Activated CD4-positive, alpha-beta T cell treated with anti-CD3 and anti-CD28 coated beads for 48 hours (primary cell): ENCODE data around the gene DOCK1.

Source experiments
- DNase-seq: peaks from one replicate; pipeline ENCODE4 v3.0.0-alpha.2; 2020

The DOCK1 gene

DNA sequence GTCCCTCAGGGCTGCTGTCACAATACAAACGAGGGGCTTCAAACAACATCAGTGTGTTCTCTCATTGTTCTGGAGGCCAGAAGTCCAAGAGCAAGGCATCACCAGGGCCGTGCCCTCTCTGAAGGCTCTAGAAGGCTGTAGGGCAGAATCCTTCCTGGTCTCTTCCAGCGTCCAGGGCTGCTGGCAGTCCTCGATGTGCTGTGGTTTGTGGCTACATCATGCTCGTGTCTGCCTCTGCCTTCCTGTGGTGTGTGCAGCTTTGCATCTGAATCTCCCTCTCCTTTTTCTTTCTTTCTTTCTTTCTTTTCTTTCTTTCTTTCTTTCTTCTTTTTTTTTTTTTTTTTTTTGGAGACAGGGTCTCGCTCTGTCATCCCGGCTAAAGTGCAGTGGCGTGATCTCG, 187.7 kb downstream of the DOCK1 start:
- DNase-seq = no peak

- no peak for DNase-seq
These were observed 189.8 kb downstream of the DOCK1 start for GRCh38 chr10:127094984-127095383.

- no peak for DNase-seq
These were observed 195.9 kb downstream of the DOCK1 start for GRCh38 chr10:127100983-127101615.

- DNase-seq = no peak
These were observed 196.9 kb downstream of the DOCK1 start for GRCh38 chr10:127102176-127102575.

- no peak for DNase-seq
These were observed 209.9 kb downstream of the DOCK1 start for GRCh38 chr10:127115100-127115499.

- peak; percentile 34 for DNase-seq
These were observed 211.9 kb downstream of the DOCK1 start for GRCh38 chr10:127117125-127117524.

- DNase-seq = no peak
These were observed 212.8 kb downstream of the DOCK1 start for GRCh38 chr10:127118034-127118433.

DNA sequence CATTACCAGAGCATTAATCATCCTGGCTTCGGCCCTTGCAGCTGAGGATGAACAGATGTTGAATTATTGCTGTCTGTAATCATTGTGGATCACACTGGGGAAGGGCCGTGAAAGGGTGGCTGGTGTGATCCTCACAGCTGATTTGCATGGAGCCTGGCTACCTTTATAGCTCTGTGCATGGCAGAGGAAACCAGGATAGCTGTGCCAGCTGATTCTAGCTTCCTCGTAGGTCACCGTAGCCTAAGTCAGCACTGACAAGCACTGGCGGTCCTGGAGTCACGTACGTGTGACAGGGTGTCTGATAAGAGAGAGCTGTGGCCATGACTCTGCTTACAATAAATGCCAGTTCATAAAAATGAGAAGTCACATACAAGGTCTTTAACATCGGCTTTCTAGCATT, 214.7 kb downstream of the DOCK1 start:
- no peak for DNase-seq

GRCh38 chr10:127122831-127123230, 217.6 kb downstream of the DOCK1 start:
- no peak for DNase-seq

DNA sequence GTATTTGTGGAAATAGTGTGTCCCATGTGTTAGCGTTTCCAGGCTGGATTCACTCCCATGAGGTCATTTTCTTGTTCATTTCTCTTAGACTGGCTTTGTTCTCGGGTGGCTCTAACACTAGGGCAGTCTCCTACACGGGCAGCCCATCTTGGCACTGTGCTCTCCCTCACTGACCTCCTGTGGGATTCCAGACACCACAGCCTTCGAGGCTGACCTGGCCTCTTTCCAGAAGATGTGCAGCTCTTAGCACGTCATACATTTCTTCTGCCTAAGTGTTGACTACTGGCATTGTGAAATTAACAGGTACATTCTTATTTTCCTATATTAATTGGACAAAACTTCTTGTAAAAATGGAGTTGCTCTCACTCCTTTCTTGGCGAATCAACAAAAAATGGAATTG, 218.4 kb downstream of the DOCK1 start:
- no peak for DNase-seq

- DNase-seq = no peak
These were observed 220.1 kb downstream of the DOCK1 start for GRCh38 chr10:127125331-127125730.

- DNase-seq = no peak
These were observed 222.6 kb downstream of the DOCK1 start for GRCh38 chr10:127127822-127128221.

DNA sequence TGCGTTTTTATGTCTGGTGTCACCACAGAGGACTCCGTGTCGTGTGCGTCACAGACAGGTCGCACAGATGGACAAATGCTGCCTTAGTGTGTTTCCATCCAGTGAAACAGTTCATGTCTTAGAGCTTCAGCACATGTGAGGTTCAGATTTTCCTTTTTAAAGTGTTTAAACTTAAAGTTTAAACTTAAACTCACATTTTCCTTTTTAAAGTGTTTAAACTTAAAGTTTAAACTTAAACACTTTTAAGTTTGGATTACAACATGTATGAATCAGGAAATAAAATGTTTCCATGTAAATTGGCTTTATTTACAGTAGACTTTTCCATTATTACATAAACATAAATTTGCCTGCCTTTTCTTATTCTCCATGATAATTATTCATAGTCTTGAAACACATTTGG, 223.9 kb downstream of the DOCK1 start:
- no peak for DNase-seq

DNA sequence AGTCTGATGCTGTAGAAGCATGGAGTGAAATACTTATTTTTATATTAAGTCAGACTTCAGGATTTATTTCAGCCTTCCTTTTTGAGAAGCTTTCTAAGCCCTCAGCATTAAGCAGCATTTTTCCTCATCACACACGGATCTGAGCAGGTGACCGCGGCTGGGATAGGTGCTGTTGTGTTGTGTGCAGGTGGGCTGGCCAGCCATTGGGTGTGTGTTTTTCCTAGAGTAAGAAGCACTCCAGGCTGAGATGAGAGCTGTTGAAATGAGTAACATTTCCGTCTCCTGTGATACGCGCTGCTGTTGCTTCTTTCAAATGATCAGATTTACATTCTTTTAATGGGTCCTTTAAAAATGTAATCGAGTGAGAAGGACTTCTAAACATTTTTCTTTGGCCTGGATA, 227.2 kb downstream of the DOCK1 start:
- DNase-seq = no peak

DNA sequence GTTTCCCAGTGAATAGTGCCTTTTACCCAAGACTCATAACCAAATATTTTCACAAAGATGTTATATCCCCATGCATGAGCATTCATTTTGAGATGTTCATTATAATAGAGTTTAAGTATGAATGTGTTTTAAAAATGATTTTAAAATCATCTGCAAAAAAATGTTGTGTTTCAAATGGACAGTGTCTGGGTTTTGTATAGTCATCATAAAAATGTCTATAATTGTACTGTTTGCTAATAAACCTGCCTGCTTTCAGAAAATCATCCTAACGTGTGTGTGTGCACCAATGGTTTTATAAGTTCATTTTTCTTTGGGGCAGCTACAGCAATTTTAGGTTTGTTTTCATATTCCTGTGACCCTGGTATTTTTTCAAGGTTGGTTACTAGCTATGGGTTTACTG, 228.0 kb downstream of the DOCK1 start:
- no peak for DNase-seq

GRCh38 chr10:127133672-127134500, 228.7 kb downstream of the DOCK1 start:
- no peak for DNase-seq

- DNase-seq = no peak
These were observed 230.8 kb downstream of the DOCK1 start for GRCh38 chr10:127135844-127136577.

DNA sequence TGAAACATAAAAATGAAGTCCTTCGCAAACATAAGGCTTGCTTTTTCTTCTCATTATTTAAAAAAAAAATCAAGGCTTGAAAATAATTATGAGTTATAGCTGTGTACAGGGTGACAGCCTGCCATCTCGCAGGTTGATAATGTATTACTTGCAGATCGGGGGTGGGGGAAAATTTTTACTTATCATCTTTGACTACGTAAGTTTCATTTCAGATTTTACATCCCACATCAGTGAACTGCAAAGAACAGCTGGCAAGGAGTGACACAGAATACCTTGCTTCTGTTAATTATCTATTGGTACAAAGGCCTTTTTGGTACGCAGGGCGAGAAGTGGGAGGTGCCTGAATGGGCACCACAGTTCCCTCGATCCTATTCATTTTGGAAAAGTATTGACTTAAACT, 232.2 kb downstream of the DOCK1 start:
- DNase-seq = no peak

DNA sequence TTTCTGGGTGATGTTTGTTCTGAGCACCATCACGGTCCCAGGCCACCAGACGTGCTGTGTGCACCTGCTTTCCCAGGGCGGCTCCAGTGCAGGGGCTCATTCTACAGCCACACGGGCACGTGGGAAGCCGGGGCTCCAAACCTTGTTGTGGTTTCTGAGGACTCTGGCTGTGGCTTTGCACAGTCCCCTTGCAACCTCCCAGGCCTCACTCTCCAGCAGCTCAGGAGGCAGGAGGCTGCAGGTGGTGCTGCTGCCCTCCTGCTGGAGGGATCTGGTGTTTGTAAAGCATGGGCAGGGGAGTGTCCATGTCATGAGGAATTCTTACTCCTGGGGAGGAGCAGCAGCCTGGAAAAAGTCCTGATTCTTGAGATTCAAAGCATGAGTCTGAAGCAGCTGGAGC, 236.9 kb downstream of the DOCK1 start:
- DNase-seq = no peak

DNA sequence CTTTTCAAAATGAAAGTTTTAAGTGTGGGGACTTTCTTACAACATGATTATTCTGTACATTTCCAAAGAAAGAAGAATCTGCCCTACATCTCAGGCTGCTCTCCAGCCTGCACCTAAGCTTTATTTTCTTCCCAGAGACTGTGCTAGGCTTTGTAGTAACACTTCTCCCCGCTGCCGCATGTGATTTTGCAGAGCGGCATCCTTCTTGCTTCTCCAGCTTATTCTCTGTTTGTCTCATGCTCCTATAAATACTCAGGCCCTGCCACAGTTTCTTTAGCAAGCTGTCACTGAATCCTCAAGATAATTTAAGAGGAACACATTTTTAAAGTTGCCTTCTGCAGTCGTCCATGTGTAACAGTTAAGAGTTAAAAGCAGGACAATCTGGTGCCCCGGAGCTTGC, 237.6 kb downstream of the DOCK1 start:
- DNase-seq = no peak

DNA sequence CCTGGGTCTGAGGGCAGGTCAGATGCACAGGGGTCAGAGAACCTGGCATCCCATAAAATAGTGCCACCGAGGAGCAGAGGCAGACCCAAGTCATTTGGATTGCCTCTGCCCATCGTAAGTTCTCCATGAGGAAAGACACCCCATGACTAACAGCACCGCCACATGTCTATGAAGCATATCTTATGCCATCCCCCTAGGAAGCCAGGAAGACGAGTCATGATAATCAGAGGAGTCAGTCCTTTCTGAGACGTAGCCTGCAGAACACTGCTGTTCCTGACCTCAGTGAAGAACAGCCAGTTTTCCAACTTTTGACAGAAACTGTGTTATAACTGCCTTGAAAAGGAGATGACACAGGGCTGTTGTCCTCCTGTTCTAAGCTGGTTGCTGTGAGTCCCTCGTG, 239.9 kb downstream of the DOCK1 start:
- no peak for DNase-seq

DNA sequence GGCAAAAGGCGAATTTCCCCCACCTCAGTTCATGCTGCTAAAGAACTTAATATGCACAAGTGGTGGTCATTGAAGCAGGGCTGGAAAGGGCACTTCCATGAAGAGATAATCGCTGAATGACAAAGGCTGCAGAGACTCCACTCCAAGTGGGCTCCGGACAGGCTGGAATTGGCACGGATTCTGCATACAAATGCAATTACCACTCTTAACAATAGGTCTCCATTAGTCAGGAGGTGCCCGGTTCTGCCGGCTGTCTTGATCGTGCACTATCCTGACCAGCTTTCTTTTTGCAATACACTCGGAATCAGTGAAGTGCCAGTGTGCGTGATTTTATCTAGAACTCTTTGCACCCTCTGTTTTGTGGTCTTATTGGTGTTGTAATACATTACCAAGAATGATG, 241.4 kb downstream of the DOCK1 start:
- DNase-seq = no peak

DNA sequence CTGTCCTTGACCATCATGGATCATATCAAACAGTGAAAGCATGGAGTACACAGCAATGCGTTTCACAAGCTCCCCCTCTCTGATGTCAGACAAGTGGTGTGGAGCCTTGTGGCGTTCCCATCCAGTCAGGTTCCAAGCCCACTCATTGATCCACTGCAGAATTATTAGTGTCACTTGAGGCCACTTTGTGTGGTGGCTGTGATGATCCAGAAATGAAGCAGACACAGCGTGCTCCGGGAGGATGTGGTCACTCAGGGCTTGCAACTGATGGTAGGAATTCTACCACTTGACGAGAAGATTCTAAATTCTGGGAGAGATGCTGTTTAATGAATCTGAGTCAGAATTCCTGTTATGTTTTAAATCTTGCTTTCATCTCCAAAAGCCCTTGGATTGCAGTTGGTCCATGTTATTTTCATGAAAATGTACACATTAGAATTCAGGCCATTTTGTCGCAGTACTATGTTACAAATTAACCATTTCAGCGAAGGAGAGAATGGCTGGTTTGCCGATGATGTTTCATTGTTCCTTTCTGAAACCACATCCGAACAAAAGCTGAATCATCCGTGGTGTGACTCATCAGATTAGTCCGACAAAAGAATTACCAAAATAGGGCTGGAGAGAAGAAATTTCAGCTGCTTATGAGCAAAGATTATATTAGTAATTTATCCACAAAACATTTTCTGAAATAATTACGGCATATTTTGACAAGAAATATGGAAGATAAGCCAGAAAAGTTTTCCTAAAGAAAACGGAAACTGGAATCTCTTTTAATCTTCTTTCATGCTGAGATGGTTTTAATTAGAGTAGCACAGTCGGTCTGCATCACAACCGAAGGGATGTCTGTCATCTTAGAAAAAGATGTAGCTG, 243.1 kb downstream of the DOCK1 start:
- DNase-seq = no peak
